Natural killer cell (primary cell): ENCODE measurements around the gene HSD17B4. TPM values are rescaled to one million over a fixed set of nuclear protein-coding genes. Genes with fewer than 3 reads are reported as not detected.
"Not testable (repeated sequence)": the region's sequence is repeated elsewhere in the genome, so short reads cannot be mapped to it uniquely, and the experiment has no call there.

Experiments
- ATAC-seq, 3 donors: fragments of 150-1000 bp in 2 of 3; fragments of 200-7000 bp in 1 of 3; cut with Tn5 transposase; 1 replicate in 1 of 3; 2 replicates in 2 of 3; pipeline ENCODE4 v1.10.0; 2021; ENCODE audit warnings: mild to moderate bottlenecking in 2 of 3, moderate library complexity in 2 of 3
- DNase-seq, 2 donors: peaks; one replicate each; pipeline versions ENCODE4 v3.0.0 to v3.0.0-alpha.2; 2013 to 2021; ENCODE audit warnings: mixed read lengths in 1 of 2
- H3K27ac ChIP-seq: one replicate; pipeline ENCODE4 v1.5.1; 2013; ENCODE audit warnings: mild to moderate bottlenecking, low read length
- H3K27me3 ChIP-seq: one replicate; pipeline ENCODE4 v1.6.1; 2013; ENCODE audit warnings: low read length; ENCODE audit not compliant: control insufficient read depth, insufficient read depth
- H3K36me3 ChIP-seq: one replicate; pipeline ENCODE4 v1.6.1; 2013; ENCODE audit warnings: low read length; ENCODE audit not compliant: control insufficient read depth, insufficient read depth
- H3K4me1 ChIP-seq: one replicate; pipeline ENCODE4 v1.6.1; 2013; ENCODE audit warnings: low read length; ENCODE audit not compliant: control insufficient read depth, insufficient read depth
- H3K4me3 ChIP-seq: one replicate; pipeline ENCODE4 v1.5.1; 2013; ENCODE audit warnings: low read length
- H3K9me3 ChIP-seq: one replicate; pipeline ENCODE4 v1.6.1; 2013; ENCODE audit warnings: low read length; ENCODE audit not compliant: control insufficient read depth, insufficient read depth
- H3K27ac Mint-ChIP-seq, 2 donors: one replicate each; pipeline ENCODE4 v1.8.0; 2022; ENCODE audit warnings: mild to moderate bottlenecking in 2 of 2, mixed read lengths in 2 of 2, moderate library complexity in 1 of 2
- H3K27me3 Mint-ChIP-seq, 2 donors: one replicate each; pipeline ENCODE4 v1.8.0; 2022; ENCODE audit warnings: low read depth in 2 of 2, mixed read lengths in 2 of 2
- H3K36me3 Mint-ChIP-seq: one replicate; pipeline ENCODE4 v1.8.0; 2022; ENCODE audit warnings: mixed read lengths
- H3K4me1 Mint-ChIP-seq, 2 donors: one replicate each; pipeline ENCODE4 v1.8.0; 2022; ENCODE audit warnings: mixed read lengths in 2 of 2
- H3K4me3 Mint-ChIP-seq: one replicate; pipeline ENCODE4 v1.8.0; 2022; ENCODE audit warnings: mild to moderate bottlenecking, moderate library complexity, mixed read lengths
- H3K9me3 Mint-ChIP-seq, 2 donors: one replicate each; pipeline ENCODE4 v1.8.0; 2022; ENCODE audit warnings: mixed read lengths in 2 of 2
- WGBS: methylation state at CpG from one replicate; pipeline ENCODE4 v1.1.7; 2013; ENCODE audit warnings: missing lambda C conversion rate; ENCODE audit not compliant: insufficient coverage; 5-methylcytosine and 5-hydroxymethylcytosine counted together
- intact Hi-C: fragments of 100-400 bp; cut with micrococcal nuclease; formaldehyde crosslinking; loops from one replicate; pipeline ENCODE4 v1.14.2; 2022
- total RNA-seq, 4 donors: library from RNA; stranded (reverse); fragments of 120-200 nt in 1 of 4; gene quantifications; one replicate each; pipeline versions ENCODE4 v1.2.3 to v1.2.4, GENCODE V29; 2013 to 2022
- TF ChIP-seq, protein P1 (sequence below): fragments of 200-600 bp; IDR thresholded peaks from one replicate; pipeline ENCODE4 v1.8.0; 2022; ENCODE audit warnings: antibody characterized with exemption

HSD17B4 gene
- total RNA-seq, 3 donors from 2014 or later (not counting 1 experiment from before 2014, with no cell fraction given): 38.2 to 76.9 (median 51.9) TPM

DNA sequence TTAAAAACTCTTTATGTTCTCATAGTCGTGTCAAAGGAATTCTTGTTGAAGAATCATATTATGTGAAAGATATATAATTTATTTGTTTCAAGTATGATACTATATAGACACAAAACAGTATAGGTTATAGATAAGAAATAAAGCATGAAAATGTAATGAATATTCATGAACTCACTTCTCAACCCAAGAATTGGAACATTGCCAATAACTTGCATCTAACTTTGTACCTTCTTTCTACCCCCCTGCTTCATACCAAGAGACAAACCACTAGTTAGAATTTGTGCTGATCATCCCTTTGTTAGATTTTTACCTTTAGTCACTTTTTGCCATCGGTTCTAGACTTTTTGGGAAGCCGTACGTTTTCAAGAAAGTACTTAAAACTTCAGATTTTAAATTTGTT is 32.6 kb downstream of the HSD17B4 start:
- no peaks in the 10 kb centered on the region for H3K9me3 ChIP-seq
- TF ChIP-seq, protein P1, sequence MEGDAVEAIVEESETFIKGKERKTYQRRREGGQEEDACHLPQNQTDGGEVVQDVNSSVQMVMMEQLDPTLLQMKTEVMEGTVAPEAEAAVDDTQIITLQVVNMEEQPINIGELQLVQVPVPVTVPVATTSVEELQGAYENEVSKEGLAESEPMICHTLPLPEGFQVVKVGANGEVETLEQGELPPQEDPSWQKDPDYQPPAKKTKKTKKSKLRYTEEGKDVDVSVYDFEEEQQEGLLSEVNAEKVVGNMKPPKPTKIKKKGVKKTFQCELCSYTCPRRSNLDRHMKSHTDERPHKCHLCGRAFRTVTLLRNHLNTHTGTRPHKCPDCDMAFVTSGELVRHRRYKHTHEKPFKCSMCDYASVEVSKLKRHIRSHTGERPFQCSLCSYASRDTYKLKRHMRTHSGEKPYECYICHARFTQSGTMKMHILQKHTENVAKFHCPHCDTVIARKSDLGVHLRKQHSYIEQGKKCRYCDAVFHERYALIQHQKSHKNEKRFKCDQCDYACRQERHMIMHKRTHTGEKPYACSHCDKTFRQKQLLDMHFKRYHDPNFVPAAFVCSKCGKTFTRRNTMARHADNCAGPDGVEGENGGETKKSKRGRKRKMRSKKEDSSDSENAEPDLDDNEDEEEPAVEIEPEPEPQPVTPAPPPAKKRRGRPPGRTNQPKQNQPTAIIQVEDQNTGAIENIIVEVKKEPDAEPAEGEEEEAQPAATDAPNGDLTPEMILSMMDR: no peak
- peaks cover 25% of the 10 kb centered on the region for H3K36me3 ChIP-seq
- H3K27me3 ChIP-seq: no peaks in the 10 kb centered on the region
- no peaks in the 10 kb centered on the region for H3K27me3 Mint-ChIP-seq
- H3K27ac ChIP-seq: no peak overlapping the region
- no peak overlapping the region for H3K4me3 ChIP-seq
- H3K4me3 Mint-ChIP-seq: no peak overlapping the region
- DNase-seq (no peak), ATAC-seq (no peak)
- H3K4me1 ChIP-seq: no peaks in the 10 kb centered on the region
- H3K9me3 Mint-ChIP-seq: no peaks in the 10 kb centered on the region
- peaks cover 0 to 4% of the 10 kb centered on the region in 2 donors for H3K4me1 Mint-ChIP-seq
- no peak overlapping the region for H3K27ac Mint-ChIP-seq
- intact Hi-C loops: no loop called here
- H3K36me3 Mint-ChIP-seq: peaks cover 13% of the 10 kb centered on the region
- 97% methylated on average over 3 of the region's 4 CpGs for WGBS

GRCh38 chr5:119501671-119502179 is 49.4 kb downstream of the HSD17B4 start:
- WGBS: 100% methylated on average over 1 of the region's 2 CpGs
- H3K36me3 Mint-ChIP-seq: peaks cover 17% of the 10 kb centered on the region
- H3K36me3 ChIP-seq: peaks cover 14% of the 10 kb centered on the region

DNA sequence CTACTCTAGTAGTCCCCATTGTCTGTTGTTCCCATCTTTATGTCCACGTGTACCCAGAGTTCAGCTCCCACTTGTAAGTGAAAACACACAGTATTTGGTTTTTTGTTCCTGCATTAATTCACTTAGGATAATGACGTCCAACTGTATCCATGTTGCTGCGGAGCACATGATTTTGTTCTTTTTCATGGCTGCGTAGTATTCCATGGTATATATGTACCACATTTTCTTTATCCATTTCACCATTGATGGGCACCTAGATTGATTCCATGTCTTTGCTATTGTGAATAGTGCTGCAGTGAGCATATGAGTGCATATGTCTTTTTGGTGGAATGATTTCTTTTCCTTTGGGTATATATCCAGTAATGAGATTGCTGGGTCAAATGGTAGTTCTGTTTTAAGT is 51.6 kb downstream of the HSD17B4 start:
- intact Hi-C loops, H3K9me3 ChIP-seq, H3K36me3 ChIP-seq, H3K4me3 ChIP-seq, H3K4me1 Mint-ChIP-seq, DNase-seq, H3K4me1 ChIP-seq, H3K27ac Mint-ChIP-seq, H3K9me3 Mint-ChIP-seq, H3K27me3 Mint-ChIP-seq, ATAC-seq, H3K27me3 ChIP-seq, H3K27ac ChIP-seq, H3K4me3 Mint-ChIP-seq: not testable (repeated sequence)
- H3K36me3 Mint-ChIP-seq: peaks cover 21% of the 10 kb centered on the region
- 81% methylated on average over 4 of the region's 4 CpGs for WGBS

More at GRCh38 chr5:119501671-119502179, 49.4 kb downstream of the HSD17B4 start:
- intact Hi-C loops: no loop called here
- Mint-ChIP-seq H3K4me3 (no peak overlapping the region), H3K4me1 (peaks cover 0 to 4% of the 10 kb centered on the region in 2 donors), H3K9me3 (peaks cover 0 to 2% of the 10 kb centered on the region in 2 donors), H3K27ac (no peak overlapping the region), H3K27me3 (no peaks in the 10 kb centered on the region)
- TF ChIP-seq, protein P1: no peak
- no peak for DNase-seq
- H3K4me3 ChIP-seq: no peak overlapping the region
- H3K4me1 ChIP-seq: no peaks in the 10 kb centered on the region
- no peaks in the 10 kb centered on the region for H3K27me3 ChIP-seq
- H3K9me3 ChIP-seq: no peaks in the 10 kb centered on the region
- no peak for ATAC-seq
- H3K27ac ChIP-seq: no peak overlapping the region

DNA sequence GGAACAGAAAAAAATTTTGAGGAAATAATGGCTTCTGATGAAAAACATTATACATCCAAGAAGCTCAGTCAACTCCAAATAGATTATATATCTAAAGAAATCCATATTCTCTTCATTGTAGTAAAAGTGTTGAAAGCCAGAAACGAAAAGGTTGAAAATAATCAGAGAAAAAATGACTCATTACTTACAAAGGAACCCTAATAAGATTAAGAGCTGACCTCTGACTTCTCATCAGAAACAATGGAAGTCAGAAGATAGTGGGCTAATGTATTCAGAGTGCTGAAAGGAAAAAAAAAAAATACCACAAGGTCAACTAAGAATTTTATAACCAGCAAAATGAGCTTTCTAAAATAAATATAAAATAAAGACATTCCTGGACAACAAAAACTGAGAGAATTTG is 60.0 kb downstream of the HSD17B4 start:
- Mint-ChIP-seq H3K4me1 (no peaks in the 10 kb centered on the region), H3K36me3 (peaks cover 44% of the 10 kb centered on the region), H3K27me3 (no peaks in the 10 kb centered on the region), H3K9me3 (peaks cover 0 to 5% of the 10 kb centered on the region in 2 donors), H3K27ac (no peak overlapping the region), H3K4me3 (no peak overlapping the region)
- WGBS: no CpG with 5 or more reads among the region's 1 CpG
- ATAC-seq (no peak), DNase-seq (no peak)
- H3K4me1 ChIP-seq: no peaks in the 10 kb centered on the region
- H3K27ac ChIP-seq: no peak overlapping the region
- H3K4me3 ChIP-seq: no peak overlapping the region
- intact Hi-C loops: no loop called here
- H3K9me3 ChIP-seq: no peaks in the 10 kb centered on the region
- TF ChIP-seq, protein P1: no peak
- H3K27me3 ChIP-seq: no peaks in the 10 kb centered on the region
- peaks cover 36% of the 10 kb centered on the region for H3K36me3 ChIP-seq
